HCT116 (cell line): ENCODE data around the gene WDR33. TPM values are rescaled to one million over a fixed set of nuclear protein-coding genes. Genes with fewer than 3 reads are reported as not detected.

ENCODE experiments used
- ATAC-seq: fragments of 200-7000 bp; cut with Tn5 transposase; 2 replicates; pipeline ENCODE4 v1.9.1; 2020; ENCODE audit warnings: mild to moderate bottlenecking, moderate library complexity
- BruUV-seq: library from RNA; stranded (reverse); fragments of 400-500 nt; replicated peaks from 2 replicates; lab custom pipeline; 2021; lab: Mats Ljungman, UMichigan
- CTCF ChIA-PET: fragments of 300-600 bp; sonication (Branson Sonifier 250); formaldehyde crosslinking; loops from one replicate; lab custom pipeline; 2021; ENCODE audit warnings: antibody characterized with exemption; lab: Charles Lee
- POLR2A ChIA-PET: fragments of 300-600, 350-600 bp; sonication (Branson Sonifier 250); formaldehyde crosslinking; loops from one replicate; lab custom pipeline; 2021; ENCODE audit warnings: antibody characterized with exemption; lab: Charles Lee
- RAD21 ChIA-PET, 2 experiments: fragments of 300-600 bp; sonication (Branson Sonifier 250); formaldehyde crosslinking; loops; one replicate each; lab custom pipeline; 2023; ENCODE audit warnings: low total read pairs in 2 of 2; ENCODE audit not compliant: uncharacterized antibody in 2 of 2, unreplicated experiment in 2 of 2, low non-redundant PET in 1 of 2; lab: Charles Lee
- DNase-seq: peaks from one replicate; pipeline ENCODE4 v3.0.0-alpha.2; 2010; ENCODE audit warnings: low read depth, low spot score
- H2AFZ ChIP-seq: fragments of 200-600 bp; shearing (Covaris generic), sonication (generic); 2 replicates; pipeline ENCODE4 v1.6.1; 2017; ENCODE audit warnings: low read depth, mixed run types, mixed read lengths, antibody characterized with exemption, low read length; ENCODE audit not compliant: poor library complexity, severe bottlenecking
- H3K27ac ChIP-seq: 2 replicates; pipeline ENCODE4 v1.5.1; 2012; ENCODE audit warnings: low read depth, low read length
- H3K27me3 ChIP-seq: fragments of 200-600 bp; sonication (generic); 2 replicates; pipeline ENCODE4 v1.6.1; 2016; ENCODE audit warnings: mixed run types, low read length, mixed read lengths; ENCODE audit not compliant: insufficient read depth
- H3K36me3 ChIP-seq, 2 experiments: fragments of 200-500 bp in 1 of 2; fragments of 200-600 bp in 1 of 2; sonication (Bioruptor generic) in 1 of 2; sonication (generic) in 1 of 2; 2 replicates each; pipeline versions ENCODE4 v1.5.1 to v1.6.1; 2014 to 2016; ENCODE audit warnings: low read length in 2 of 2, inconsistent platforms in 1 of 2, mixed read lengths in 1 of 2, mixed run types in 1 of 2; ENCODE audit not compliant: insufficient read depth in 2 of 2, control insufficient read depth in 1 of 2
- H3K4me1 ChIP-seq, 2 experiments: fragments of 200-600 bp in 1 of 2; sonication (generic) in 1 of 2; 2 replicates each; pipeline versions ENCODE4 v1.5.1 to v1.6.1; 2012 to 2017; ENCODE audit warnings: low read length in 2 of 2, inconsistent platforms in 1 of 2, mild to moderate bottlenecking in 1 of 2, mixed read lengths in 1 of 2, mixed run types in 1 of 2, moderate library complexity in 1 of 2; ENCODE audit not compliant: insufficient read depth in 2 of 2, control insufficient read depth in 1 of 2
- H3K4me2 ChIP-seq: fragments of 200-600 bp; sonication (generic); 2 replicates; pipeline ENCODE4 v1.6.1; 2017; ENCODE audit warnings: mixed run types, low read length, mixed read lengths
- H3K4me3 ChIP-seq, 2 experiments: fragments of 200-600 bp in 1 of 2; sonication (generic) in 1 of 2; replicated peaks in 1 of 2; 2 replicates each; pipeline ENCODE4 v1.5.1; 2011 to 2016; ENCODE audit warnings: low read length in 2 of 2, control low read depth in 1 of 2, low read depth in 1 of 2, mild to moderate bottlenecking in 1 of 2, mixed read lengths in 1 of 2, mixed run types in 1 of 2
- H3K79me2 ChIP-seq: fragments of 200-600 bp; sonication (generic); 2 replicates; pipeline ENCODE4 v1.6.1; 2017; ENCODE audit warnings: mild to moderate bottlenecking, mixed run types, low read length, moderate library complexity, mixed read lengths; ENCODE audit not compliant: insufficient read depth
- H3K9ac ChIP-seq: fragments of 200-600 bp; sonication (generic); 2 replicates; pipeline ENCODE4 v1.6.1; 2016; ENCODE audit warnings: low read length, mixed read lengths
- H3K9me2 ChIP-seq: fragments of 200-600 bp; sonication (generic), shearing (Covaris generic); 2 replicates; pipeline ENCODE4 v1.6.1; 2017; ENCODE audit warnings: mixed run types, mild to moderate bottlenecking, moderate library complexity; ENCODE audit not compliant: insufficient read depth
- H3K9me3 ChIP-seq, 2 experiments: fragments of 200-500 bp in 1 of 2; fragments of 200-600 bp in 1 of 2; sonication (Bioruptor generic) in 1 of 2; sonication (generic) in 1 of 2; 2 replicates each; pipeline ENCODE4 v1.6.1; 2014 to 2017; ENCODE audit warnings: low read length in 2 of 2, mixed read lengths in 2 of 2, inconsistent platforms in 1 of 2, low read depth in 1 of 2, mild to moderate bottlenecking in 1 of 2, mixed run types in 1 of 2, moderate library complexity in 1 of 2; ENCODE audit not compliant: control insufficient read depth in 1 of 2, insufficient read depth in 1 of 2
- H4K20me1 ChIP-seq: fragments of 200-600 bp; sonication (generic), shearing (Covaris generic); 2 replicates; pipeline ENCODE4 v1.6.1; 2017; ENCODE audit warnings: mixed run types, mild to moderate bottlenecking, moderate library complexity; ENCODE audit not compliant: insufficient read depth
- ATF3 ChIP-seq: IDR thresholded peaks from 2 replicates; pipeline ENCODE4 v1.6.1; 2012
- CBX3 ChIP-seq: IDR thresholded peaks from 2 replicates; pipeline ENCODE4 v1.6.1; 2012; ENCODE audit warnings: low read depth
- CEBPB ChIP-seq: IDR thresholded peaks from 2 replicates; pipeline ENCODE4 v1.6.1; 2012; ENCODE audit warnings: low read depth
- CTCF ChIP-seq, 3 experiments: fragments of 200-600 bp in 1 of 3; sonication (generic) in 1 of 3; IDR thresholded peaks in 2 of 3; conservative IDR thresholded peaks in 1 of 3; 2 replicates each; pipeline ENCODE4 v1.5.1; 2012 to 2017; ENCODE audit warnings: low read depth in 2 of 3, low read length in 2 of 3, antibody characterized with exemption in 1 of 3, borderline replicate concordance in 1 of 3, control low read depth in 1 of 3, mild to moderate bottlenecking in 1 of 3, mixed read lengths in 1 of 3, mixed run types in 1 of 3, moderate library complexity in 1 of 3; ENCODE audit not compliant: insufficient read depth in 1 of 3
- EGR1 ChIP-seq: IDR thresholded peaks from 2 replicates; pipeline ENCODE4 v1.6.1; 2012; ENCODE audit warnings: low read depth
- ELF1 ChIP-seq: IDR thresholded peaks from 2 replicates; pipeline ENCODE4 v1.6.1; 2012; ENCODE audit warnings: low read depth, borderline replicate concordance
- EZH2 ChIP-seq: fragments of 200-600 bp; sonication (generic); IDR thresholded peaks from 2 replicates; pipeline ENCODE4 v1.6.1; 2017; ENCODE audit warnings: antibody characterized with exemption, mixed run types
- EZH2phosphoT487 ChIP-seq: fragments of 200-600 bp; IDR thresholded peaks from 2 replicates; pipeline ENCODE4 v1.6.1; 2018; ENCODE audit warnings: antibody characterized with exemption, borderline replicate concordance
- MAX ChIP-seq: IDR thresholded peaks from 2 replicates; pipeline ENCODE4 v1.6.1; 2012
- POLR2A ChIP-seq: IDR thresholded peaks from 2 replicates; pipeline ENCODE4 v1.7.0; 2011; ENCODE audit warnings: borderline replicate concordance; ENCODE audit not compliant: insufficient read depth, insufficient read length; ENCODE audit errors: extremely low read depth
- RAD21 ChIP-seq: IDR thresholded peaks from 2 replicates; pipeline ENCODE4 v1.6.1; 2012; ENCODE audit warnings: low read depth, mild to moderate bottlenecking
- REST ChIP-seq: IDR thresholded peaks from 2 replicates; pipeline ENCODE4 v1.6.1; 2012; ENCODE audit warnings: low read depth
- SIN3A ChIP-seq: IDR thresholded peaks from 2 replicates; pipeline ENCODE4 v1.6.1; 2012; ENCODE audit warnings: low read depth
- SRF ChIP-seq: IDR thresholded peaks from 2 replicates; pipeline ENCODE4 v1.6.1; 2012; ENCODE audit warnings: low read depth
- TCF7L2 ChIP-seq: IDR thresholded peaks from 2 replicates; pipeline ENCODE4 v1.7.0; 2011; ENCODE audit warnings: borderline replicate concordance, inconsistent platforms; ENCODE audit not compliant: insufficient read depth, insufficient read length; ENCODE audit errors: extremely low read depth
- YY1 ChIP-seq: IDR thresholded peaks from 2 replicates; pipeline ENCODE4 v1.6.1; 2011; ENCODE audit warnings: low read length, low read depth, moderate library complexity, mild to moderate bottlenecking; ENCODE audit not compliant: insufficient replicate concordance; ENCODE audit errors: extremely low read depth
- ZBTB33 ChIP-seq: IDR thresholded peaks from 2 replicates; pipeline ENCODE4 v1.6.1; 2011; ENCODE audit warnings: mild to moderate bottlenecking, low read length, moderate library complexity; ENCODE audit not compliant: insufficient replicate concordance; ENCODE audit errors: extremely low read depth
- ZFX ChIP-seq: fragments of 450-650 bp; IDR thresholded peaks from 2 replicates; pipeline ENCODE4 v1.6.1; 2017
- ZNF274 ChIP-seq: fragments of 200-500 bp; sonication (Bioruptor generic); IDR thresholded peaks from 2 replicates; pipeline ENCODE4 v1.6.1; 2014; ENCODE audit warnings: mild to moderate bottlenecking, low read depth, low read length, inconsistent platforms
- intact Hi-C: fragments of 100-400 bp; cut with micrococcal nuclease; formaldehyde crosslinking; loops from 2 replicates; pipeline ENCODE4 v1.10.0; 2022
- total RNA-seq: library from RNA; stranded (reverse); gene quantifications from one replicate; pipeline ENCODE4 v1.2.1, GENCODE V29; 2021; ENCODE audit not compliant: unreplicated experiment

WDR33 gene
- total RNA-seq, 1 experiment from 2014 or later, result 52.5 TPM

- TF ChIP-seq YY1, result no peak
These were observed 127.2 kb downstream of the WDR33 start (continued) for GRCh38 chr2:127683757-127684156.

GRCh38 chr2:127683056-127683455 is 127.9 kb downstream of the WDR33 start:
- Histone ChIP-seq H3K4me2 (no peak overlapping the region), H3K9me2 (no peaks in the 10 kb centered on the region), H3K36me3 (no peaks in the 10 kb centered on the region), H3K79me2 (no peaks in the 10 kb centered on the region), H3K4me1 (no peaks in the 10 kb centered on the region), H2AFZ (no peak overlapping the region), H4K20me1 (no peaks in the 10 kb centered on the region), H3K27ac (no peak overlapping the region), H3K4me3 (no peak overlapping the region), H3K9ac (no peak overlapping the region), H3K27me3 (no peaks in the 10 kb centered on the region), H3K9me3 (no peaks in the 10 kb centered on the region)
- CTCF ChIA-PET, result interaction anchor here (1.2 to 1.6 kb wide), 2 partner anchors 11 to 92 kb away, joined by 3 to 4 read pairs; no protein-coding TSS in a partner anchor
- no TSS peak for BruUV-seq
- POLR2A ChIA-PET, result no interaction called here
- ATAC-seq (no peak), DNase-seq (no peak)
- RAD21 ChIA-PET, result no interaction called here
- intact Hi-C loops, result no loop called here
- TF ChIP-seq REST (no peak), ELF1 (no peak), ZFX (no peak), EZH2 (no peak), SRF (no peak), CEBPB (no peak), EZH2phosphoT487 (no peak), CBX3 (no peak), EGR1 (no peak), MAX (no peak), ATF3 (no peak), CTCF (IDR thresholded peaks at IDR 0.05 in 2 of 3, conservative IDR thresholded peaks at IDR 0.05 in 1 of 3; ENCODE audit: borderline replicate concordance in 1 of 3, insufficient read depth in 1 of 3, low read depth in 2 of 3, low read length in 2 of 3) (no peak), YY1 (no peak), ZNF274 (no peak), ZBTB33 (no peak), RAD21 (no peak), SIN3A (no peak), POLR2A (no peak), TCF7L2 (no peak)
